BE2C (cell line): ENCODE measurements around the gene VRK3.

Experiments
- DNase-seq: peaks from one replicate; pipeline ENCODE4 v3.0.0-alpha.2; 2020
- H3K27me3 ChIP-seq: fragments of 250-450 bp; sonication (Bioruptor Pico); 2 replicates; pipeline ENCODE4 v1.5.1; 2020; ENCODE audit warnings: mild to moderate bottlenecking
- H3K36me3 ChIP-seq: fragments of 250-450 bp; sonication (Bioruptor Pico); 2 replicates; pipeline ENCODE4 v1.5.1; 2020; ENCODE audit warnings: mild to moderate bottlenecking
- H3K4me1 ChIP-seq: fragments of 250-450 bp; sonication (Bioruptor Pico); 2 replicates; pipeline ENCODE4 v1.5.1; 2020
- H3K4me3 ChIP-seq: 2 replicates; pipeline ENCODE4 v1.5.1; 2011; ENCODE audit warnings: low read depth, low read length
- H3K9me3 ChIP-seq: fragments of 250-450 bp; sonication (Bioruptor Pico); 2 replicates; pipeline ENCODE4 v1.5.1; 2020
- TF ChIP-seq, protein P1 (sequence below): IDR thresholded peaks from 2 replicates; pipeline ENCODE4 v1.5.1; 2012; ENCODE audit warnings: mild to moderate bottlenecking, low read depth, low read length

Gene VRK3

DNA sequence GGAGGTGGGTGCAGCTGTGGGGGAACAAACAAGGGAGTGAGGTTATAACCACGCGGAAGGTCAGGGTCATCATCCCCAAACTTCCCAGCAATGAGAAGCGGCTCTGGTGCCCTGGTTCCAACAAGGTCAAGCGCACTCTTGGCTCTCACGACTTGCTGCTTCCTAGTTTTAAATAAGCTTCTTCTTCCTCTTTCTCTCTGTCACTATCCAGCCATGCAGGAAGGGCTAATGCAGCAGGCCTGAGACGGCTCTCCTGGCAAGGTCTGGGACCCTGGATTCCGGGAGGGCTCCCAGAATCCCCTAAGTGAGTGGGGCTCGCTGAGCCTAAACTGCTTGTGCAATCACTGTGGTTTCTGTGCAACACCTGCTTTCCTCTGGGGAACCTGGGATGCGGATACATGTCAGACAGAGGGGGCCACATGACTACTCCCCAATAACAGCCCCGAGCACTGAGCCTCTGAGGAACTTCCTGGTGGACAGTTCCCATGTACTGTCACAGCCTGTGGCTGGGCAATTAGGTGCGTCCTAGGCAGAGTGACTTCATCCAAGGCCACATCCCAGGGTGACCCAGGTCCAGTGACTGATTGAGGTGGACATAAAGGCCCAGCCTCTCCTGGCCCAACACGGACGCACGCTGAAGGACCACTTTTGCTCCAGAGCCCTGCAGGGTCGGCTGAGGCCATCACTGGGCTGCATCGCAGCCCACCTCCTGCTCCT lies 24.2 kb downstream of the VRK3 start:
- Histone ChIP-seq H3K27me3 (no peaks in the 10 kb centered on the region), H3K4me3 (no peak overlapping the region), H3K4me1 (no peaks in the 10 kb centered on the region), H3K36me3 (peaks cover 19% of the 10 kb centered on the region), H3K9me3 (no peaks in the 10 kb centered on the region)
- TF ChIP-seq, protein P1, sequence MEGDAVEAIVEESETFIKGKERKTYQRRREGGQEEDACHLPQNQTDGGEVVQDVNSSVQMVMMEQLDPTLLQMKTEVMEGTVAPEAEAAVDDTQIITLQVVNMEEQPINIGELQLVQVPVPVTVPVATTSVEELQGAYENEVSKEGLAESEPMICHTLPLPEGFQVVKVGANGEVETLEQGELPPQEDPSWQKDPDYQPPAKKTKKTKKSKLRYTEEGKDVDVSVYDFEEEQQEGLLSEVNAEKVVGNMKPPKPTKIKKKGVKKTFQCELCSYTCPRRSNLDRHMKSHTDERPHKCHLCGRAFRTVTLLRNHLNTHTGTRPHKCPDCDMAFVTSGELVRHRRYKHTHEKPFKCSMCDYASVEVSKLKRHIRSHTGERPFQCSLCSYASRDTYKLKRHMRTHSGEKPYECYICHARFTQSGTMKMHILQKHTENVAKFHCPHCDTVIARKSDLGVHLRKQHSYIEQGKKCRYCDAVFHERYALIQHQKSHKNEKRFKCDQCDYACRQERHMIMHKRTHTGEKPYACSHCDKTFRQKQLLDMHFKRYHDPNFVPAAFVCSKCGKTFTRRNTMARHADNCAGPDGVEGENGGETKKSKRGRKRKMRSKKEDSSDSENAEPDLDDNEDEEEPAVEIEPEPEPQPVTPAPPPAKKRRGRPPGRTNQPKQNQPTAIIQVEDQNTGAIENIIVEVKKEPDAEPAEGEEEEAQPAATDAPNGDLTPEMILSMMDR, result no peak
- no peak for DNase-seq

DNA sequence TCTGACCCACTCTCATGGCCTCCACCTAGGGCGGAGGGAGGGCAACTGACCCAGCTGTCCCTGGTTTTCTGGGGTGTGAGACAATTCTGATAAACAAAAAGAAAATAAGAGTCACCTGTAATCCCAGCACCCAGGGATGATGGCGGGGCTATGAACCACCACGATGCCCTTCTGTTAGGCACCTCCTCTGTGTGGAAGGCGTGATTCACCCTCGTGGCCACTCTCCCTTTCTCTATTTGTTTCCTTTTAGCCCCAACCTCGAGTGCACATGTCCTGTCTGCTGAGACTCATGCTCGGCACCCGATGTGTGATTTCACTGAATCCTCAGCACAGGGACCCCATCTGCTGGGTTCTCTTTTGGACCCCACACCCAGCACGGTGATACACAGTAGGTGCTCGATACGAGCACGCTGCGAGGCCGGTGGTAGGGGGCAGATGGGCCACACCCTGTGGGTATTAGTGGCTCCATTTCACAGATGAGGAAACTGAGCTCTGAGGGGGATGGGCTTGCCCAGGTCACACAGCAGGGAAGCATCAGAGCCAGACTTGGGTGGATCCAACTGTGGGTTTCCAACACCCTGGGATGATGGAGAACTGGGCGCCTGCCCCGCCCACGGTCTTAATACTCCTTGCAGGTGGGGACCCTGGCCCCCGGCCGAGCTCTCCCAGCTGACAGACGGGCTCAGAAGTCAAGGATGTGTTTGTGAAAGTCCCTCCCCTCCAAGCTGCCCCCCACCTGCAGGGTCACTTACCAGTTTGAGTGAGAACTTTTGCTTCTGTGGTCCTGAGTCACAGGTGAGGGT lies 24.9 kb downstream of the VRK3 start:
- H3K4me3 ChIP-seq, result no peak overlapping the region
- no peaks in the 10 kb centered on the region for H3K27me3 ChIP-seq
- peaks cover 12% of the 10 kb centered on the region for H3K36me3 ChIP-seq
- H3K9me3 ChIP-seq, result no peaks in the 10 kb centered on the region
- TF ChIP-seq, protein P1, result no peak
- H3K4me1 ChIP-seq, result no peaks in the 10 kb centered on the region
- no peak for DNase-seq

DNA sequence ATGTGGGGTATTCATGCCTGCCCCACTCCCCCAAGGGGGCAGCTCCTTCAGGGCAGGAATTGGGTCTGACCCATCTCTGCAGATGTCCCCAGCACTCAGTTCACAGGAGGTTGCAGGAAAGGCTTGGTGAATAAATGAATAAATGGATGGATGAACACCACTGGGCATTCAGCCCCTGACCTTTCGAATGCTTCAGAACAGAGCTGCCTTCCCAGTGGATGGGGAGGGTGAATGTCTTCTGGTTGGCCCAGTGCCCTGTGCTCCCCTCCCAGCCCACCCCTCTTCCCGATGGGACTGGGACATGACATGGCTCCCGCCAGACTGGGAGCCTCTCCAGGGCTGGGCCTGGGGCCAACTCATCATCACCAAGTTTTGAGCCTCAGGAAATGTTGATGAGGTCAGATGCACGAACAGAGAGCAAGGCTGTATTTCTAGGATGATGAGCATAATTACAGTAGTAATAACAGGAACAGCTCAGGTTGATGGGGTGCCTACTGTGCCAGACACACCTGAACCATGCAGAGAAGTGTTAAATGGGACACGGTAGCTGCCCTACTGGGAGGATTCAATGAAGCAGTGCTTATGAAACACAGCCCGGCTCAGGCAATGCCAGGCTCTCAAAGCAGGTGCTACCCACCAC lies 25.7 kb downstream of the VRK3 start:
- Histone ChIP-seq H3K9me3 (no peaks in the 10 kb centered on the region), H3K4me1 (no peaks in the 10 kb centered on the region), H3K36me3 (peaks cover 9% of the 10 kb centered on the region), H3K4me3 (no peak overlapping the region), H3K27me3 (no peaks in the 10 kb centered on the region)
- DNase-seq, result no peak
- TF ChIP-seq, protein P1, result no peak

DNA sequence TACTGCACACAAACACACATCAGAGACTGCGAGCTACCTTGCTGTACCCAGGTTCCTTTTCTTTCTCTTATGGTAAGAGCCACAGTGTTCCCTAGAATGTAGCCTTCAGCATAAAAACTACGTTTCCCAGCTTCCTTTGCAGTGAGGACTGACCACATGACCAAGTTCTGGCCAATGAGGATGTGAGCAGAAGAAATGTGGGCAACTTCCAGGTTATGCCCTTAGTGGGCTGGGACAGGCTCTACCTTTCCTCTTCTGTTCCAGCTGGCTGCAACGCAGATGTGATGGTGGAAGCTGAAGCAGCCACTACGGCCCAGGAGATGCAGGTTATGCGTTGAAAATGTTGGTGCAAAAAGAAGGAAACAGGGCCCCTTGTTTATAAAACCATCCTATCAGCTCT lies 27.5 kb downstream of the VRK3 start:
- H3K27me3 ChIP-seq, result no peaks in the 10 kb centered on the region
- H3K4me1 ChIP-seq, result no peaks in the 10 kb centered on the region
- peak; percentile 59 for DNase-seq
- no peaks in the 10 kb centered on the region for H3K9me3 ChIP-seq
- H3K36me3 ChIP-seq, result peaks cover 6% of the 10 kb centered on the region
- TF ChIP-seq, protein P1, result no peak
- no peak overlapping the region for H3K4me3 ChIP-seq

DNA sequence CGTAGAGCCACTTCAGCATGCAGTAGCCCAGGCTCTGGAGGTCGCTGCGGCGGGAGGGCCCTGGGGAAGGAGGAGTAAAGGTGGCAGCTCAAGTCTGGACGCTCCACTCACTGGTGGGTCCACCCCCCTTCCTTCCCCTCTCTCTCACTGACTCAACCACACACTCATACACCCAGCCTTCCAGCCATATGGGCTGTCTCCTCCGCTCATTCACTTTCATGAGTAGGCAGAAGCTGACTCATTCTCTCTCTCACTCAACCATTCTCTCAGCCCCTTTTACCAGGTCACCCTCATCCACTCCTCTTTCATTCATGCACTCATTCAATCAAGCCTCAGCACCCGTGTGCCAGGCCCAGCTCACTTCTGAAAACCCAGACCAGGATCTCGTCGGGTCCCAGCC lies 36.7 kb downstream of the VRK3 start:
- Histone ChIP-seq H3K9me3 (no peaks in the 10 kb centered on the region), H3K4me1 (no peaks in the 10 kb centered on the region), H3K4me3 (no peak overlapping the region), H3K36me3 (no peaks in the 10 kb centered on the region), H3K27me3 (no peaks in the 10 kb centered on the region)
- no peak for DNase-seq
- TF ChIP-seq, protein P1, result no peak

DNA sequence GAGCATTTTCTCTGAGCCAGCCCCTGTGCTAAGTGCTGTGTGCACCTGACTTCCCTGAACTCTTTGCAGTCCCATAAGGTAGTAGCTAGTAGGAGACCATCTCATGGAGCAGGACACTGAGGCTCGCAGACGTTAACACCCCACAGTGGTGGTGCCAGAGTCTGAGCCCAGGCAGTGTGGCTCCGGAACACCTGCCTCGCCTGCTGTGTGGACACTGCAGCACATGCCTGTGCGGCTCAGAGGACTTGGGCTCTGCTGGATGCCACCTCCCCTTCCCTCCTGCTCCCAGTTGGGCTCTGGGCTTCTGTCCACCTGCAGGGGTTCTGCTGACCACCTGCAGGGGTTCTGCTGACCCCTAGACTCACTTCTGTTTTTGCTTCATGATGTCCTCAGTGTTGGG lies 37.2 kb downstream of the VRK3 start:
- Histone ChIP-seq H3K4me3 (no peak overlapping the region), H3K27me3 (no peaks in the 10 kb centered on the region), H3K4me1 (no peaks in the 10 kb centered on the region), H3K36me3 (no peaks in the 10 kb centered on the region), H3K9me3 (no peaks in the 10 kb centered on the region)
- TF ChIP-seq, protein P1, result no peak
- no peak for DNase-seq
